GM13976 (cell line): ENCODE results near the gene GPR176.

ENCODE experiments used
- DNase-seq: peaks from one replicate; pipeline ENCODE4 v3.0.0; 2012; ENCODE audit warnings: low spot score
- in situ Hi-C: fragments of 300-500 bp; cut with MboI; formaldehyde crosslinking; loops from one replicate; pipeline ENCODE4 v1.12.0; 2022; ENCODE audit warnings: low sequenced_read_pairs, mixed read lengths, inconsistent platforms; ENCODE audit not compliant: unreplicated experiment
- TF ChIP-seq, protein P1 (sequence below): IDR thresholded peaks from 2 replicates; pipeline ENCODE4 v1.5.1; 2012; ENCODE audit warnings: borderline replicate concordance, mild to moderate bottlenecking; ENCODE audit not compliant: insufficient read depth; ENCODE audit errors: extremely low read depth, missing control alignments, control extremely low read depth

Gene GPR176

DNA sequence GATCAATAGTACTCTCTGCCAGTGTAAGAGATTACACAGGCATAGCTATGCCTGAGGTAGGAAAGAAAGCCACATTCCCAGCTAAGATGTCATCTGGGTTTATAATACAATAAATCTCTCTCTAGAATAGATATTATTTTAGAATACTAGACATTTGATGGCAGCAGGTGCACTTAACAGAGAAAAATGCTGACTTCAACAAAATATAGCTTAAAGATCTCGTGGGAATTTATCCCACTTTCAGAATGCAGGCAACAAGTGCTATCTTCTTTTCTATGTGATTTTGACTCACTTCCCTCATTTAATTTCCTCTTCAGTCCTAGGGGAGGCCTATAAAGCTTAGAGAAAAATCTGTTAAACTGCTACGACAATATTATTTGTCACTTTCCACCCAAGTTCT, 76.5 kb downstream of the GPR176 start:
- TF ChIP-seq, protein P1, sequence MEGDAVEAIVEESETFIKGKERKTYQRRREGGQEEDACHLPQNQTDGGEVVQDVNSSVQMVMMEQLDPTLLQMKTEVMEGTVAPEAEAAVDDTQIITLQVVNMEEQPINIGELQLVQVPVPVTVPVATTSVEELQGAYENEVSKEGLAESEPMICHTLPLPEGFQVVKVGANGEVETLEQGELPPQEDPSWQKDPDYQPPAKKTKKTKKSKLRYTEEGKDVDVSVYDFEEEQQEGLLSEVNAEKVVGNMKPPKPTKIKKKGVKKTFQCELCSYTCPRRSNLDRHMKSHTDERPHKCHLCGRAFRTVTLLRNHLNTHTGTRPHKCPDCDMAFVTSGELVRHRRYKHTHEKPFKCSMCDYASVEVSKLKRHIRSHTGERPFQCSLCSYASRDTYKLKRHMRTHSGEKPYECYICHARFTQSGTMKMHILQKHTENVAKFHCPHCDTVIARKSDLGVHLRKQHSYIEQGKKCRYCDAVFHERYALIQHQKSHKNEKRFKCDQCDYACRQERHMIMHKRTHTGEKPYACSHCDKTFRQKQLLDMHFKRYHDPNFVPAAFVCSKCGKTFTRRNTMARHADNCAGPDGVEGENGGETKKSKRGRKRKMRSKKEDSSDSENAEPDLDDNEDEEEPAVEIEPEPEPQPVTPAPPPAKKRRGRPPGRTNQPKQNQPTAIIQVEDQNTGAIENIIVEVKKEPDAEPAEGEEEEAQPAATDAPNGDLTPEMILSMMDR: no peak
- in situ Hi-C loops: no loop called here
- no peak for DNase-seq

DNA sequence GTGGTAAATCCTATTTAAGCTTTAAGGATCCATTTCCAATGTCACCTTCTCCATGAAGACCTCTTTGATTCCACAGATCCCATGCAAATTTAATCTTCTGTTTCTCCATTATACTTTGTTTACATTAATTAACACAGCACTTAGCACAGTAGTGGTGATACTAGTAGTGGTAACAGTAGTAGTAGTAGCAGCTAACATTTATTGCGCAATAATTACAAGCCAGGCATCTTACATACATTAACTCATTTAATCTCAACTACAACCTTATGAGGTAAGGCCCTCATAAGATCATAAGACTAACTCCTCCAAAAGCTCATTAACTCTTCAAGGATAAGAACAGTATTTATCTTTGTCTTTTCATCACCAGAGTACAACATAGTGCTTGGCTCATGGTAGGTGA, 82.6 kb downstream of the GPR176 start:
- in situ Hi-C loops: no loop called here

DNA sequence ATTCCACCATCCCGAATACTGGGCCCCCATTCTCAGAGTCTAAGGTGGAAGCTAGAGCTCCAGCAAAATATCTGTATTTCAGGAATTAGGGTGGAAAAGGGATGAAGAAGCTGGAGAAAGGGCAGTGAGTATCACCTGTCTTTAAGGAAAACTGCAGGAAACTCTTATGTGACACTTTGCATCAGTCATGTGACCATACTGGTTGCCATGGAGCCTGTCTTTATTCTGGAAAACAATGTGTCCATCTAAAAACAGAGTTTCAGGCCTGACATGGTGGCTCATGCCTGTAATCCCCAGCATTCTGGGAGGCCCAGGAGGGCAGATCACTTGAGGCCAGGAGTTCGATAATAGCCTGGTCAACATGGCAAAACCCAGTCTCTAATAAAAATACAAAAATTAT, 84.5 kb downstream of the GPR176 start:
- TF ChIP-seq, protein P1: no peak
- DNase-seq: no peak

More for the DNA sequence above, 82.6 kb downstream of the GPR176 start:
- TF ChIP-seq, protein P1: no peak
- DNase-seq: no peak

DNA sequence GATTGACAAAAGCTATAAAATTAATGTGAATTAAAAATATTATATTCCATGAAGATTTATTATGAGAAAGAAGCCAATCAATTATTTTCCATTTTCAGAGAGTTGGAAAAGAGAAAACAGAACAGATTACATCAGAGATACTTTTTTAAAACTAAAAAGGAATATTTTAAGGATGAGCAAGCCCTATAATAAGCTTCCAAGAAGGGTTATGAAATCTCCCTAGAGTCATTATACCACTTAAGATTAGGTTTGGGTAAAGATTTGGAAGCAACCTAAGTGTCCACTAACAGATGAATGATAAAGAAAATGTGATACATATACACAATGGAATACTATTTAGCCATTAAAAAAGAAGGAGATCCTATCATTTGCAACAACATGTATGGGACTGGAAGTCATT, 85.8 kb downstream of the GPR176 start:
- in situ Hi-C loops: no loop called here
- TF ChIP-seq, protein P1: no peak
- DNase-seq: no peak

More for the DNA sequence above, 84.5 kb downstream of the GPR176 start:
- in situ Hi-C loops: no loop called here

DNA sequence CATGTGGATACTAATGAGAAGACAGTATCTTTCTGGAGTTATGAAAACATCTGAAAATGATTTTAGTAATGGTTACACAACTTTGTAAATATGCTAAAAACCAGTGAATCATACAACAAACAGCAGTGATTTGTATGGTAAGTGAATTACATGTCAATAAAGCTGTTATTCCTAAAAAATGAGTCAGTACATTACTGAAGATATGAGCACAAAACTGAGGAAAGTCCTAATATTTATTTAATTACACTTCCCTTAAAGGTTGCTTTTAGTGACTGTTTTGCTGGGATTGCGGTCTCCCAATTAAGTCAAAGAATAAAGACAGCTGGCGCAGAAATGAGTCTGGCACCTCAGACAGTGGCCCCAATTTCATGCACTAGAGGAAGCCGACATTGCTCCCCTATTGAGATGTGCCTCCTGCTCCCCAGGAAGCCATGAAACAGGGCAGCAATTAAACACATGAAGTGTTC, 86.5 kb downstream of the GPR176 start:
- DNase-seq: no peak
- TF ChIP-seq, protein P1: no peak
- in situ Hi-C loops: no loop called here

DNA sequence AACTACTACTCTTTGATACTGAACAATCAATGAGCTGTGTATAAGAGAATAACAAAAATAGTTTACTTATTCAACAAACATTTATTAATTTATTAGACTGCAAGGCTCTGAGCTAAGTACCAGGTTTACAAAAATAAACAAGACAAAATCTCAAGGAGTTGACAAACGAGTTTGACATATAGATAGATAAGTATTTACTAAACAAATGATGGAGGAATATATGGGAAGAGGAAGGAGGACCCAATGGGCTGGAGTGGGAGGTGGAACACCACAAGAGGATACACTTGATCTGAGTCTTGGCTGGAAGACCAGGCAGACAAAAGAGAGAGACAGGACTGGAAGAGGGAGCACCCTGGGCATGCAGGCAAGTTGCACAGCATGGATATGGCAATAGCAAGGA, 89.9 kb downstream of the GPR176 start:
- in situ Hi-C loops: no loop called here
- TF ChIP-seq, protein P1: no peak
- DNase-seq: no peak
